Liver (tissue), 9 donors: ENCODE data around the gene PCNX3. TPM values are rescaled to one million over a fixed set of nuclear protein-coding genes. Genes with fewer than 3 reads are reported as not detected.

ENCODE experiments used
- DNase-seq: peaks from one replicate; pipeline ENCODE4 v3.0.0-alpha.2; 2017; ENCODE audit warnings: low spot score
- H3K27ac ChIP-seq, 2 donors: one replicate each; pipeline ENCODE4 v1.7.0; 2013; ENCODE audit warnings: inconsistent platforms in 2 of 2, low read length in 2 of 2, control low read depth in 1 of 2, low read depth in 1 of 2, mild to moderate bottlenecking in 1 of 2
- H3K27me3 ChIP-seq, 4 donors: one replicate each; pipeline versions ENCODE4 v1.6.1 to v1.7.0; 2013; ENCODE audit warnings: low read length in 3 of 4, inconsistent platforms in 1 of 4, mild to moderate bottlenecking in 1 of 4, moderate library complexity in 1 of 4; ENCODE audit not compliant: control insufficient read depth in 4 of 4, insufficient read depth in 4 of 4
- H3K36me3 ChIP-seq, 4 donors: one replicate each; pipeline versions ENCODE4 v1.6.1 to v1.7.0; 2013; ENCODE audit warnings: low read length in 3 of 4, mild to moderate bottlenecking in 3 of 4, low read depth in 1 of 4, moderate library complexity in 1 of 4; ENCODE audit not compliant: control insufficient read depth in 4 of 4, insufficient read depth in 3 of 4
- H3K4me1 ChIP-seq, 4 donors: one replicate each; pipeline versions ENCODE4 v1.6.1 to v1.7.0; 2013; ENCODE audit warnings: low read length in 3 of 4, mild to moderate bottlenecking in 3 of 4, moderate library complexity in 1 of 4; ENCODE audit not compliant: control insufficient read depth in 4 of 4, insufficient read depth in 4 of 4
- H3K4me3 ChIP-seq, 3 donors: one replicate each; pipeline versions ENCODE4 v1.6.1 to v1.7.0; 2013; ENCODE audit warnings: low read length in 3 of 3, control low read depth in 1 of 3, low read depth in 1 of 3, mild to moderate bottlenecking in 1 of 3
- H3K9ac ChIP-seq, 2 donors: one replicate each; pipeline ENCODE4 v1.7.0; 2013; ENCODE audit warnings: low read length in 2 of 2, mild to moderate bottlenecking in 2 of 2, moderate library complexity in 2 of 2, control low read depth in 1 of 2, low read depth in 1 of 2
- H3K9me3 ChIP-seq, 4 donors: one replicate each; pipeline versions ENCODE4 v1.6.1 to v1.7.0; 2013; ENCODE audit warnings: low read length in 3 of 4; ENCODE audit not compliant: control insufficient read depth in 4 of 4
- ATF3 ChIP-seq: IDR thresholded peaks from 2 replicates; pipeline ENCODE4 v1.6.1; 2016; ENCODE audit warnings: antibody characterized with exemption
- EGR1 ChIP-seq, 2 donors: IDR thresholded peaks; 2 replicates each; pipeline ENCODE4 v1.6.1; 2016 to 2018; ENCODE audit warnings: antibody characterized with exemption in 2 of 2, low read depth in 2 of 2
- FOXA1 ChIP-seq: IDR thresholded peaks from 2 replicates; pipeline ENCODE4 v1.6.1; 2016; ENCODE audit warnings: antibody characterized with exemption
- FOXA2 ChIP-seq: IDR thresholded peaks from 2 replicates; pipeline ENCODE4 v1.6.1; 2016; ENCODE audit warnings: antibody characterized with exemption
- GABPA ChIP-seq, 2 donors: IDR thresholded peaks in 1 of 2; conservative IDR thresholded peaks in 1 of 2; 2 replicates each; pipeline ENCODE4 v1.6.1; 2016; ENCODE audit warnings: antibody characterized with exemption in 2 of 2, mild to moderate bottlenecking in 1 of 2, moderate library complexity in 1 of 2
- HNF4A ChIP-seq, 2 donors: conservative IDR thresholded peaks; 2 replicates each; pipeline ENCODE4 v1.6.1; 2016; ENCODE audit warnings: antibody characterized with exemption in 2 of 2, mild to moderate bottlenecking in 2 of 2
- HNF4G ChIP-seq: IDR thresholded peaks from 2 replicates; pipeline ENCODE4 v1.6.1; 2016; ENCODE audit warnings: antibody characterized with exemption
- JUND ChIP-seq, 2 donors: IDR thresholded peaks; 2 replicates each; pipeline ENCODE4 v1.6.1; 2016; ENCODE audit warnings: antibody characterized with exemption in 2 of 2
- MAX ChIP-seq: IDR thresholded peaks from 2 replicates; pipeline ENCODE4 v1.6.1; 2016; ENCODE audit warnings: antibody characterized with exemption
- NR2F2 ChIP-seq: IDR thresholded peaks from 2 replicates; pipeline ENCODE4 v1.6.1; 2016; ENCODE audit warnings: antibody characterized with exemption
- RAD21 ChIP-seq, 2 donors: IDR thresholded peaks; 2 replicates each; pipeline ENCODE4 v1.6.1; 2016; ENCODE audit warnings: antibody characterized with exemption in 2 of 2, mild to moderate bottlenecking in 2 of 2
- REST ChIP-seq: IDR thresholded peaks from 2 replicates; pipeline ENCODE4 v1.6.1; 2016; ENCODE audit warnings: antibody characterized with exemption, mild to moderate bottlenecking
- RXRA ChIP-seq, 2 donors: IDR thresholded peaks; 2 replicates each; pipeline ENCODE4 v1.6.1; 2017 to 2018; ENCODE audit warnings: antibody characterized with exemption in 2 of 2, mild to moderate bottlenecking in 1 of 2
- SP1 ChIP-seq: IDR thresholded peaks from 2 replicates; pipeline ENCODE4 v1.6.1; 2018; ENCODE audit warnings: antibody characterized with exemption, mild to moderate bottlenecking
- YY1 ChIP-seq: IDR thresholded peaks from 2 replicates; pipeline ENCODE4 v1.6.1; 2016; ENCODE audit warnings: antibody characterized with exemption, mild to moderate bottlenecking
- WGBS: extraction: QIAGEN DNeasy Blood & Tissue Kit; methylation state at CpG from one replicate; pipeline ENCODE4 v1.1.7; 2013; 5-methylcytosine and 5-hydroxymethylcytosine counted together
- polyA plus RNA-seq, 2 donors: library from polyadenylated mRNA; stranded (reverse) in 1 of 2; unstranded in 1 of 2; fragments of 200-250 nt in 1 of 2; fragments of >200 nt in 1 of 2; fragmentation: Nextera tagmentation in 1 of 2; extraction: Ambion mirVana in 1 of 2; gene quantifications; one replicate each; pipeline versions ENCODE4 v1.2.1 to v1.2.3, GENCODE V29; 2013 to 2015
- total RNA-seq, 2 donors: library from RNA; depleted of rRNA; stranded (reverse); fragments of >200 nt; gene quantifications; one replicate each; pipeline ENCODE4 v1.2.3, GENCODE V29; 2014
- TF ChIP-seq, protein P1 (sequence below): IDR thresholded peaks from 2 replicates; pipeline ENCODE4 v1.6.1; 2016; ENCODE audit warnings: antibody characterized with exemption
- TF ChIP-seq, protein P2 (sequence below): fragments of 150-350 bp; IDR thresholded peaks from 2 replicates; pipeline ENCODE4 v1.5.1; 2017; ENCODE audit warnings: improper control_type of control experiment, low read depth, low read length; ENCODE audit not compliant: missing input control
- donor health status: healthy.
- donor health status: healthy.
- donor health status: healthy.
- donor health status: healthy.
- donor health status: healthy.

PCNX3 gene
- total and polyA plus RNA-seq, 4 donors: 4.7 to 13.4 (median 12.1) TPM

DNA sequence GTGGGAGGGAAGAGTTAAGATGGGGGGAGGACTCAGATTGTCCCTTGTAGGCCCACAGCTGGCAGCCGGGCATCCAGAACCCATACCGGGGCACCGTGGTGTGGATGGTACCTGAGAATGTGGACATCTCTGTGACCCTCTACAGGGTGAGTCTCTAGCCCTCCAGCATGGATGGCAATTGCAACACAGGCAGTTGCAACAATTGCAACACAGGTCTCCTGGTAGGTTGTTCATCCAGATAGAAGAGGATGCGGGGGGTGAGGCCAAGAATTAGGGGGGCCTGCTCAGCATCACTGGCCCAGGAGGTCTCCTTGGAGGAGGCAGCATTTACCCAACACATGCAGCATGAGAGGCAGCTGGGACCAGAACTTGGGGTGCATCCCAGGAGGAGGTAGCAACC is 36.3 kb upstream of the PCNX3 start (continued):
- TF ChIP-seq, protein P1, sequence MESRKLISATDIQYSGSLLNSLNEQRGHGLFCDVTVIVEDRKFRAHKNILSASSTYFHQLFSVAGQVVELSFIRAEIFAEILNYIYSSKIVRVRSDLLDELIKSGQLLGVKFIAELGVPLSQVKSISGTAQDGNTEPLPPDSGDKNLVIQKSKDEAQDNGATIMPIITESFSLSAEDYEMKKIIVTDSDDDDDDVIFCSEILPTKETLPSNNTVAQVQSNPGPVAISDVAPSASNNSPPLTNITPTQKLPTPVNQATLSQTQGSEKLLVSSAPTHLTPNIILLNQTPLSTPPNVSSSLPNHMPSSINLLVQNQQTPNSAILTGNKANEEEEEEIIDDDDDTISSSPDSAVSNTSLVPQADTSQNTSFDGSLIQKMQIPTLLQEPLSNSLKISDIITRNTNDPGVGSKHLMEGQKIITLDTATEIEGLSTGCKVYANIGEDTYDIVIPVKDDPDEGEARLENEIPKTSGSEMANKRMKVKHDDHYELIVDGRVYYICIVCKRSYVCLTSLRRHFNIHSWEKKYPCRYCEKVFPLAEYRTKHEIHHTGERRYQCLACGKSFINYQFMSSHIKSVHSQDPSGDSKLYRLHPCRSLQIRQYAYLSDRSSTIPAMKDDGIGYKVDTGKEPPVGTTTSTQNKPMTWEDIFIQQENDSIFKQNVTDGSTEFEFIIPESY: no peak
- TF ChIP-seq SP1: no peak
- no peak for TF ChIP-seq NR2F2

DNA sequence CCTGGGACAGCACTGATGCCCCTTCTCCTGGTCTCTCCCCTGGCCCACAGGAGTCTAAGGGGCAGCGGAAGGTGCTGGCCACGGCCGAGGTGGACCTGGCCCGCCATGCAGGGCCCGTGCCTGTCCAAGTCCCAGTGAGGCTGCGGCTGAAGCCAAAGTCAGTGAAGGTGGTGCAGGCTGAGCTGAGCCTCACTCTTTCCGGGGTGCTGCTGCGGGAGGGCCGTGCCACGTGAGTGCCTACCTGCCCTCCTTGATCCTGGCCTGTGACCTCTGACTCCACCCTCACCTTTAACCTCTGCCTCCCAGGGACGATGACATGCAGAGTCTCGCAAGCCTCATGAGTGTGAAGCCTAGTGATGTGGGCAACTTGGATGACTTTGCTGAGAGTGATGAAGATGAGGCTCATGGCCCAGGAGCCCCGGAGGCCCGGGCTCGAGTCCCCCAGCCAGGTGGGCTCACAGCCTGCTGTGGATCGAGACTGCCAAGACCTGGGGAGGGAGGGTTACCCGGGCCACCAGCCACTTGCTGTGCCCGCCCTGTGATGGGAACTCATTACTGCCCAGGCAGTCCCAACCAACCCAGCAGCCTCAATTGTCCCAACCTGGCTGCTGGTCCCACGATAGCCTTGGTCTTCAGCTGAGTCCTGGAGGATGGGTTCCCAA is 35.4 kb upstream of the PCNX3 start:
- TF ChIP-seq MAX (no peak), RXRA (IDR thresholded peaks at IDR 0.05) (no peak), GABPA (IDR thresholded peaks at IDR 0.05 in 1 of 2, conservative IDR thresholded peaks at IDR 0.05 in 1 of 2) (no peak), REST (no peak), HNF4A (conservative IDR thresholded peaks at IDR 0.05) (no peak), NR2F2 (no peak), YY1 (no peak), FOXA2 (no peak), RAD21 (IDR thresholded peaks at IDR 0.05) (no peak), SP1 (no peak), EGR1 (IDR thresholded peaks at IDR 0.05; ENCODE audit: low read depth in 2 of 2) (no peak), HNF4G (no peak)
- no peak overlapping the region for H3K4me3 ChIP-seq
- H3K36me3 ChIP-seq: peaks cover 0 to 7% (median 1%) of the 10 kb centered on the region in 4 donors
- H3K4me1 ChIP-seq: peaks cover 5 to 21% (median 15%) of the 10 kb centered on the region in 4 donors
- H3K27ac ChIP-seq: no peak overlapping the region
- WGBS: 93% methylated on average over 19 of the region's 19 CpGs
- no peak overlapping the region for H3K9ac ChIP-seq
- no peaks in the 10 kb centered on the region for H3K9me3 ChIP-seq
- no peaks in the 10 kb centered on the region for H3K27me3 ChIP-seq
- DNase-seq: no peak

- WGBS: 94% methylated on average over 8 of the region's 8 CpGs
- no peak for DNase-seq
- no peaks in the 10 kb centered on the region for H3K27me3 ChIP-seq
- H3K4me1 ChIP-seq: peaks cover 0 to 20% (median 12%) of the 10 kb centered on the region in 4 donors
- no peak overlapping the region for H3K9ac ChIP-seq
- H3K36me3 ChIP-seq: peaks cover 0 to 7% (median 2%) of the 10 kb centered on the region in 4 donors
- no peak overlapping the region for H3K27ac ChIP-seq
- H3K4me3 ChIP-seq: no peak overlapping the region
- no peaks in the 10 kb centered on the region for H3K9me3 ChIP-seq
- TF ChIP-seq RAD21 (IDR thresholded peaks at IDR 0.05) (no peak), GABPA (IDR thresholded peaks at IDR 0.05 in 1 of 2, conservative IDR thresholded peaks at IDR 0.05 in 1 of 2) (no peak), ATF3 (no peak), SP1 (no peak), RXRA (IDR thresholded peaks at IDR 0.05) (no peak), FOXA1 (no peak), MAX (no peak), HNF4A (conservative IDR thresholded peaks at IDR 0.05) (no peak), JUND (IDR thresholded peaks at IDR 0.05) (no peak), REST (no peak), FOXA2 (no peak), EGR1 (IDR thresholded peaks at IDR 0.05; ENCODE audit: low read depth in 2 of 2) (no peak), HNF4G (no peak), NR2F2 (no peak), YY1 (no peak)
- TF ChIP-seq, protein P2, sequence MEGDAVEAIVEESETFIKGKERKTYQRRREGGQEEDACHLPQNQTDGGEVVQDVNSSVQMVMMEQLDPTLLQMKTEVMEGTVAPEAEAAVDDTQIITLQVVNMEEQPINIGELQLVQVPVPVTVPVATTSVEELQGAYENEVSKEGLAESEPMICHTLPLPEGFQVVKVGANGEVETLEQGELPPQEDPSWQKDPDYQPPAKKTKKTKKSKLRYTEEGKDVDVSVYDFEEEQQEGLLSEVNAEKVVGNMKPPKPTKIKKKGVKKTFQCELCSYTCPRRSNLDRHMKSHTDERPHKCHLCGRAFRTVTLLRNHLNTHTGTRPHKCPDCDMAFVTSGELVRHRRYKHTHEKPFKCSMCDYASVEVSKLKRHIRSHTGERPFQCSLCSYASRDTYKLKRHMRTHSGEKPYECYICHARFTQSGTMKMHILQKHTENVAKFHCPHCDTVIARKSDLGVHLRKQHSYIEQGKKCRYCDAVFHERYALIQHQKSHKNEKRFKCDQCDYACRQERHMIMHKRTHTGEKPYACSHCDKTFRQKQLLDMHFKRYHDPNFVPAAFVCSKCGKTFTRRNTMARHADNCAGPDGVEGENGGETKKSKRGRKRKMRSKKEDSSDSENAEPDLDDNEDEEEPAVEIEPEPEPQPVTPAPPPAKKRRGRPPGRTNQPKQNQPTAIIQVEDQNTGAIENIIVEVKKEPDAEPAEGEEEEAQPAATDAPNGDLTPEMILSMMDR: no peak
These were observed 34.8 kb upstream of the PCNX3 start for GRCh38 chr11:65580756-65581155.
